ENCODE measurements around the gene PGAP3.
"Not testable (repeated sequence)": the region's sequence is repeated elsewhere in the genome, so short reads cannot be mapped to it uniquely, and the experiment has no call there.

Gene PGAP3

GRCh38 chr17:39716073-39716818, 28.4 kb upstream of the PGAP3 start:
- peak in 1 of 10 donors; percentile 55 for DNase-seq
- intact Hi-C loops (cut with DNase I), result no loop called here

DNA sequence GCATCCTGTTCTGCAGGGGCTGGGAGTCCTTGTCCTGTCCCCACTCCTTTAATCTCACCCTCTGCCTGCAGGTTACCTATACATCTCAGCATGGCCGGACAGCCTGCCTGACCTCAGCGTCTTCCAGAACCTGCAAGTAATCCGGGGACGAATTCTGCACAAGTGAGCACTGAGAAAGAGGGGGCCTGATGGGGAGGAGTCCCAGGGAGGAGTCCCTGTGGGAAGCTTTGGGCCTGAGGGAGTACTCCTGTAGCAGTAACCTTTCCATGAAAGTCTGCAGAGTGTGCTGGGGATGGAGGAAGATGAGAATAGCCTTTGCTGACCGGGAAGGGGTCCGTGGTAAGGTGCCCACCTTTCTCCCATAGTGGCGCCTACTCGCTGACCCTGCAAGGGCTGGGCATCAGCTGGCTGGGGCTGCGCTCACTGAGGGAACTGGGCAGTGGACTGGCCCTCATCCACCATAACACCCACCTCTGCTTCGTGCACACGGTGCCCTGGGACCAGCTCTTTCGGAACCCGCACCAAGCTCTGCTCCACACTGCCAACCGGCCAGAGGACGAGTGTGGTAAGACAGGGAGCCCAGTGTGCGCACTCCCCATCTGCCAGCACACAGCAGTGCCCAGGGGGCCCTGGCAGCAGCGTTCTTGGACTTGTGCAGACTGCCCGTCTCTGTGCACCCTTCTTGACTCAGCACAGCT, 27.7 kb upstream of the PGAP3 start:
- intact Hi-C loops (cut with DNase I), result no loop called here
- DNase-seq, result peak in 1 of 10 donors; percentile 64

GRCh38 chr17:39714234-39714633, 26.4 kb upstream of the PGAP3 start:
- intact Hi-C loops (cut with DNase I), result no loop called here
- peak in 1 of 10 donors; percentile 6 for DNase-seq

DNA sequence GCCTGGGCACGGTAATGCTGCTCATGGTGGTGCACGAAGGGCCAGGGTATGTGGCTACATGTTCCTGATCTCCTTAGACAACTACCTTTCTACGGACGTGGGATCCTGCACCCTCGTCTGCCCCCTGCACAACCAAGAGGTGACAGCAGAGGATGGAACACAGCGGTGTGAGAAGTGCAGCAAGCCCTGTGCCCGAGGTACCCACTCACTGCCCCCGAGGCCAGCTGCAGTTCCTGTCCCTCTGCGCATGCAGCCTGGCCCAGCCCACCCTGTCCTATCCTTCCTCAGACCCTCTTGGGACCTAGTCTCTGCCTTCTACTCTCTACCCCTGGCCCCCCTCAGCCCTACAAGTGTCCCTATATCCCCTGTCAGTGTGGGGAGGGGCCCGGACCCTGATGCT, 24.0 kb upstream of the PGAP3 start:
- intact Hi-C loops (cut with DNase I), result no loop called here
- DNase-seq, result peak in 1 of 10 donors; percentile 43

GRCh38 chr17:39711071-39711470, 23.2 kb upstream of the PGAP3 start:
- peak in 1 of 10 donors; percentile 26 for DNase-seq

DNA sequence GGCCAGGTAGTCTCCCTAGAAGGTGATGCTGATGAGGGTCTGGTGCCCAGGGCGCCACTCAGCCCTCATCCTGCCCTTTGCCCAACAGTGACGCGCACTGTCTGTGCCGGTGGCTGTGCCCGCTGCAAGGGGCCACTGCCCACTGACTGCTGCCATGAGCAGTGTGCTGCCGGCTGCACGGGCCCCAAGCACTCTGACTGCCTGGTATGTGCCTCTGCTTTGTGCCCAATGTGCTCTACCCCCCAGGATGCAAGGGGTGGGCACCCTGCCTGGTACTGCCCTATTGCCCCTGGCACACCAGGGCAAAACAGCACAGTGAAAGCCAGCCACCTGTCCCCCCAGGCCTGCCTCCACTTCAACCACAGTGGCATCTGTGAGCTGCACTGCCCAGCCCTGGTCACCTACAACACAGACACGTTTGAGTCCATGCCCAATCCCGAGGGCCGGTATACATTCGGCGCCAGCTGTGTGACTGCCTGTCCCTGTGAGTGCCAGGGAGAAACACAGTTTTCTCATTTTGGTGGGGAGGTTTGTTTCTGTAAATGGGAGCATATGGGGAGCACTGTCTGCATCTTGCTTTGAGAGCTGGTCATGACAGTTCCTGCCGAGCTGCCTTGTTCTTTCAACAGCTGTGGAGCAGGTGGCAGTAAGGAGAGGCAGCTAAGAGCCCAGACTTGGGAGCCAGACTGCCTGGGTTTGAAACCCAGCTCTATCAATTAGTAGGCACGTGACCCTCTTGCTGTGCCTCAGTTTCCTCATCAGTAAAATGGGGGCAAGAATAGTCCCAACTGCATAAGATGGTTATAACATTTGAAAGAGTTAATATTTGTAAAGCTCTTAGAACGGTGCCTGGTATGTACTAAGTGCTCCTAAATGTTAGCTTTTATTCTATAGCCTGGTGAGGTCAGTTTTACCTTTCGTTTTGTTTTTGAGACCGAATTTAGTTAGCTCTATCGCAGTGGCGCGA, 22.4 kb upstream of the PGAP3 start:
- DNase-seq, result peak in 2 of 10 donors; percentile 47 to 52
- intact Hi-C loops (cut with DNase I), result no loop called here

More at GRCh38 chr17:39711071-39711470, 23.2 kb upstream of the PGAP3 start:
- intact Hi-C loops (cut with DNase I), result not testable (repeated sequence)

GRCh38 chr17:39709319-39709997, 21.6 kb upstream of the PGAP3 start:
- intact Hi-C loops (cut with DNase I), result no loop called here
- peak in 1 of 10 donors; percentile 19 for DNase-seq

DNA sequence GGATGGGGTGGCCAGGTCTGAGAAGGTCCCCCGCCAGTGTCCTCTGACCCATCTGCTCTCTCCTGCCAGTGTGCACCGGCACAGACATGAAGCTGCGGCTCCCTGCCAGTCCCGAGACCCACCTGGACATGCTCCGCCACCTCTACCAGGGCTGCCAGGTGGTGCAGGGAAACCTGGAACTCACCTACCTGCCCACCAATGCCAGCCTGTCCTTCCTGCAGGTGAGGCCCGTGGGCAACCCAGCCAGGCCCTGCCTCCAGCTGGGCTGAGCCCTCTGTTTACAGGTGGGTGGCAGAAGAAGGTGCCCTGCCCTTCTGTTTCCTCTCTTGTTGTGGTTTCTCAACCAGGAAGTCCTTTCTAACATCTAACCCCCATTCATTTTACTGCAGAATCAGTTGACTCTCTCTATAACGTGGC, 19.1 kb upstream of the PGAP3 start:
- intact Hi-C loops (cut with DNase I), result no loop called here
- DNase-seq, result peak in 1 of 10 donors; percentile 55

DNA sequence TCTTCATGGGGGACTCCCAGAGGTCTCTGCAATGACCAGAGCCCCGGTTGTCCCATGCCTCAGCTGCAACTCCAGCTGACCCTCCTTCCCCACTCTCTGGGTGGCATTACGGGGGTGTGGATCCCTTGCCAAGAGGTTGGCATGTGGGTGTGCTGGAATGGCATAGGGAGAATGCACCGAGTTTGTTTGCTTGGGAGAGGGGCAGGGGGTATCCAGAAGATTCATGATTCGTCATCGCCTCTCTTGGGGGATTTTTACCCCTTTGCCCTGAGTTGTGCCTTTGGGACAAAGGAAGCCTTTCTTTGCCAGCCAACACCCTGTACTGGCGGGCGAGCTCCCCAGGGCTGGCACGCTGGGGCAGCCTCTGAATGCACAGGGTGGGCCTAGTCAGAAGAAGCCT, 18.5 kb upstream of the PGAP3 start:
- intact Hi-C loops (cut with DNase I), result no loop called here
- peak in 1 of 10 donors; percentile 42 for DNase-seq

GRCh38 chr17:39705786-39706348, 18.0 kb upstream of the PGAP3 start:
- intact Hi-C loops (cut with DNase I), result no loop called here
- peak in 1 of 10 donors; percentile 59 for DNase-seq

- intact Hi-C loops (cut with DNase I), result no loop called here
- peak in 1 of 10 donors; percentile 62 for DNase-seq
Observed at GRCh38 chr17:39704821-39705551, 17.1 kb upstream of the PGAP3 start.

DNA sequence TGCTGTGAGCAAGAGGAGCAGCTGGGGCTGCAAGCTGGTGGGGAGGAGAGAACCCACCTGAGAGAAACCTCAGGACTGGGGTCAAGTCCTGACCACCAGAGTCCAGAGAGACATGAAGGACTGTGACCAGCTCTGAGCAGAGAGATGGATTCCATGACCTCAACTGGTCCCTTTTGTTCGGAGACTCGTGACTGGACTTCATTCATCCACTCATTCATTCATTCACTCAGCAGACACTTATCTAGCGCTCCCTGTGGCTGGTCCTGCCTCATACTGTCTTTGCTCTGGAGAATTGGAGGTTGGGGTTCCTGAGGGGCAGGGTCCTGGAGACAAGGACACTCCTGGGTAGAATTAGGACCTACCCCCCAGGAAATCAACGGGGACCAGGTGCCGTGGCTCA, 16.1 kb upstream of the PGAP3 start:
- intact Hi-C loops (cut with DNase I), result no loop called here
- DNase-seq, result no peak

- DNase-seq, result peak in 1 of 10 donors; percentile 8
- intact Hi-C loops (cut with DNase I), result no loop called here
Observed at GRCh38 chr17:39702901-39703893, 15.3 kb upstream of the PGAP3 start.

- peak in 1 of 10 donors; percentile 23 for DNase-seq
- intact Hi-C loops (cut with DNase I), result no loop called here
Observed at GRCh38 chr17:39701784-39702422, 14.0 kb upstream of the PGAP3 start.

DNA sequence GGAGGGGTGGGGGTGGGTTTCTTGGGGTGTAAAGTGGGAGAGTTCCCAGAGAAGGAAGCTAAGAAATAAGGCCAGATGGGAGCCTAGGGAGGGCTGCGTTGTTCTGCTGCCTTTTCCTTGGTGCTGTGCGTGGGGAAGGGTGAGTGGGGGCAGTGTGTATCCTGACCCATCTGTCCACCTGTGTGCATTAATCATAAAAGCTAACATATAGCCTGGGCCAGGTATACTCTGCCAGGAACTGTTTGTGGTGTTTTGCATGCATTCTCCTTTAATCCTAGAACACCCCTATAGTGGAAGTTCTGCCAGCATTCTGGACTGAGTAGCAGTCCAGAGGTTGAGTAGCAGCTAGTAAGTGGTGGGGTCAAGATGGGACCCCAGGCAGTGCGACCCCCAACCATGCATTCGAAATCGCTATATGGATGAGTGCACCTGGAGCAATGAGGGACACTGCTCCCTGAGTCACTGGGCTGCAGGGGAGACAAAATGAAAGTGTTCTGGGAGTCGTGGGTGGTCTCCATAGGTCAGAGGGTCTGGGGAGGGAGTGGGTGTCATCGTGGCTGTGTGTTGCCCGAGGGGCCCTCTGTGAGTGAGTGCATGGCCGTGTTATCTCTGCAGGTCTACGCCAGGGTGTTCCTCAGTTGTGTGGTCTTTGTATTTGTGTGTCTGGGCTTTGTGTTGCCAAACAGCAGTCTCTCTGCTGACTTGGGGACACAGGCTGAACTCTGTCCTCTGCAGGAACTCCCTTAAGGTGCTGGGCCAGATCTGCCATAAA, 13.3 kb upstream of the PGAP3 start:
- peak in 1 of 10 donors; percentile 23 for DNase-seq
- intact Hi-C loops (cut with DNase I), result no loop called here

GRCh38 chr17:39700148-39700987, 12.5 kb upstream of the PGAP3 start:
- intact Hi-C loops (cut with DNase I), result no loop called here
- DNase-seq, result peak in 1 of 10 donors; percentile 46
